GM12878 (cell line): Measurements from ENCODE around the gene PNLDC1. TPM values are rescaled to one million over a fixed set of nuclear protein-coding genes. Genes with fewer than 3 reads are reported as not detected.
A peak's percentile ranks its signal among the peaks of the same experiment; 100 is the strongest.

Experiments
- ATAC-seq: fragments of 200-7000 bp; cut with Tn5 transposase; 3 replicates; pipeline ENCODE4 v1.9.1; 2020; ENCODE audit warnings: mild to moderate bottlenecking, moderate library complexity
- BruUV-seq: library from RNA; stranded (reverse); fragments of 400-500 nt; replicated peaks from 2 replicates; lab custom pipeline; 2021; lab: Mats Ljungman, UMichigan
- CTCF ChIA-PET: fragments of 300-600 bp; sonication (Branson Sonifier 250); formaldehyde crosslinking; extraction: SDS; loops from one replicate; lab custom pipeline; 2021; ENCODE audit warnings: inconsistent platforms; lab: Yijun Ruan, JAX
- POLR2A ChIA-PET: fragments of 350-600 bp; formaldehyde crosslinking; extraction: SDS; loops from one replicate; lab custom pipeline; 2021; ENCODE audit warnings: inconsistent platforms; lab: Charles Lee
- RAD21 ChIA-PET: fragments of 300-600 bp; sonication (Branson Sonifier 250); formaldehyde crosslinking; loops from one replicate; lab custom pipeline; 2023; ENCODE audit warnings: antibody characterized with exemption; ENCODE audit not compliant: unreplicated experiment; lab: Charles Lee
- SMC1A ChIA-PET: fragments of 300-600 bp; sonication (Branson Sonifier 250); formaldehyde crosslinking; loops from one replicate; lab custom pipeline; 2023; ENCODE audit not compliant: unreplicated experiment, uncharacterized antibody; lab: Charles Lee
- DNase-seq: peaks from one replicate; pipeline ENCODE4 v3.0.0-alpha.2; 2011; ENCODE audit warnings: low read depth, low spot score
- FAIRE-seq: peaks from 3 replicates; lab custom pipeline; 2011; peaks lifted over from hg19 to GRCh38; lab: Jason Lieb, UNC
- H2AFZ ChIP-seq: 2 replicates; pipeline ENCODE4 v1.6.0; 2011; ENCODE audit warnings: low read depth, low read length, control low read depth; ENCODE audit not compliant: control insufficient read depth
- H3K27ac ChIP-seq: 2 replicates; pipeline ENCODE4 v1.5.1; 2011; ENCODE audit warnings: control low read depth; ENCODE audit not compliant: control insufficient read depth, insufficient read depth
- H3K27me3 ChIP-seq, 2 experiments: replicated peaks in 1 of 2; 2 replicates each; pipeline versions ENCODE4 v1.6.0 to v1.6.1; 2011; ENCODE audit warnings: low read length in 1 of 2; ENCODE audit not compliant: control insufficient read depth in 2 of 2, insufficient read depth in 2 of 2
- H3K36me3 ChIP-seq, 2 experiments: 2 replicates each; pipeline ENCODE4 v1.5.1; 2011; ENCODE audit warnings: low read length in 1 of 2; ENCODE audit not compliant: control insufficient read depth in 2 of 2, insufficient read depth in 2 of 2
- H3K4me1 ChIP-seq: 2 replicates; pipeline ENCODE4 v1.6.1; 2011; ENCODE audit warnings: mild to moderate bottlenecking, low read length, moderate library complexity, mixed read lengths; ENCODE audit not compliant: control insufficient read depth, insufficient read depth
- H3K4me2 ChIP-seq: 2 replicates; pipeline ENCODE4 v1.6.0; 2011; ENCODE audit warnings: control low read depth; ENCODE audit not compliant: control insufficient read depth, insufficient read depth
- H3K4me3 ChIP-seq: fragments of 200-600 bp; sonication (generic); 2 replicates; pipeline ENCODE4 v1.5.1; 2016
- H3K79me2 ChIP-seq: 2 replicates; pipeline ENCODE4 v1.6.0; 2011; ENCODE audit warnings: low read length; ENCODE audit not compliant: control insufficient read depth, insufficient read depth
- H3K9ac ChIP-seq: 2 replicates; pipeline ENCODE4 v1.8.0; 2011; ENCODE audit warnings: low read length, control low read depth, mixed read lengths; ENCODE audit not compliant: control insufficient read depth, insufficient read depth
- H3K9me3 ChIP-seq: replicated peaks from 3 replicates; pipeline ENCODE4 v1.5.1; 2011; ENCODE audit warnings: mild to moderate bottlenecking, low read length; ENCODE audit not compliant: control insufficient read depth, insufficient read depth
- H4K20me1 ChIP-seq: 2 replicates; pipeline ENCODE4 v1.6.0; 2011; ENCODE audit not compliant: control insufficient read depth, insufficient read depth
- CBFB ChIP-seq: IDR thresholded peaks from 2 replicates; pipeline ENCODE4 v1.6.1; 2016; ENCODE audit warnings: antibody characterized with exemption, low read depth
- EZH2 ChIP-seq: IDR thresholded peaks from 2 replicates; pipeline ENCODE4 v1.6.1; 2012; ENCODE audit warnings: low read depth, mild to moderate bottlenecking, control low read depth, inconsistent platforms, low read length, borderline replicate concordance; ENCODE audit not compliant: control insufficient read depth
- HCFC1 ChIP-seq: fragments of 150-350 bp; IDR thresholded peaks from 2 replicates; pipeline ENCODE4 v1.6.1; 2014; ENCODE audit warnings: low read length
- IRF4 ChIP-seq: IDR thresholded peaks from 2 replicates; pipeline ENCODE4 v1.6.1; 2011; ENCODE audit warnings: low read depth, low read length
- JUNB ChIP-seq: IDR thresholded peaks from 2 replicates; pipeline ENCODE4 v1.6.1; 2016; ENCODE audit warnings: antibody characterized with exemption, mild to moderate bottlenecking
- MEF2A ChIP-seq: IDR thresholded peaks from 2 replicates; pipeline ENCODE4 v1.6.1; 2011; ENCODE audit warnings: low read depth, mild to moderate bottlenecking, low read length, moderate library complexity; ENCODE audit not compliant: insufficient read depth
- NR2F1 ChIP-seq: fragments of 450-650 bp; conservative IDR thresholded peaks from 2 replicates; pipeline ENCODE4 v1.6.1; 2017; ENCODE audit warnings: mild to moderate bottlenecking
- PKNOX1 ChIP-seq: fragments of 450-650 bp; IDR thresholded peaks from 2 replicates; pipeline ENCODE4 v1.6.1; 2016; ENCODE audit warnings: mild to moderate bottlenecking
- REST ChIP-seq: IDR thresholded peaks from 2 replicates; pipeline ENCODE4 v1.6.1; 2012; ENCODE audit warnings: mild to moderate bottlenecking, low read depth, low read length
- SREBF2 ChIP-seq: IDR thresholded peaks from 2 replicates; pipeline ENCODE4 v1.6.1; 2012; ENCODE audit warnings: mild to moderate bottlenecking, low read length
- ZSCAN29 ChIP-seq: fragments of 450-650 bp; IDR thresholded peaks from 2 replicates; pipeline ENCODE4 v1.6.1; 2017; ENCODE audit warnings: mild to moderate bottlenecking, moderate library complexity
- WGBS: methylation state at CpG from one replicate; pipeline ENCODE4 v1.1.6; 2016; ENCODE audit warnings: low lambda C conversion rate; ENCODE audit not compliant: insufficient replicate concordance, insufficient coverage; ENCODE audit errors: missing lambda C conversion rate; 5-methylcytosine and 5-hydroxymethylcytosine counted together
- in situ Hi-C: fragments of 300-500 bp; cut with MboI; formaldehyde crosslinking; loops from 9 replicates; pipeline ENCODE4 v1.14.3; 2018; ENCODE audit warnings: mixed read lengths
- intact Hi-C: fragments of 100-400 bp; cut with micrococcal nuclease; formaldehyde crosslinking; loops from one replicate; pipeline ENCODE4 v1.14.2; 2022; ENCODE audit not compliant: unreplicated experiment
- polyA plus RNA-seq, 11 experiments: library from polyadenylated mRNA; depleted of rRNA in 4 of 11; unstranded in 6 of 11; stranded (reverse) in 5 of 11; fragments of >200 nt; fragmentation: Nextera tagmentation in 4 of 11; fragmentation: Illumina TruSeq in 1 of 11; extraction: Ambion mirVana in 4 of 11; extraction: Trizol in 1 of 11; gene quantifications; 1 replicate in 1 of 11; 2 replicates in 10 of 11; pipeline versions ENCODE4 v1.2.1 to v1.2.3, GENCODE V29; 2011 to 2016; ENCODE audit warnings: inconsistent platforms in 2 of 11, missing spikeins in 2 of 11, low read depth in 1 of 11
- total RNA-seq, 4 experiments: library from RNA; depleted of rRNA in 3 of 4; stranded (reverse); fragments of >200 nt in 3 of 4; fragmentation: Illumina TruSeq in 1 of 4; extraction: Trizol in 1 of 4; gene quantifications; 2 replicates each; pipeline versions ENCODE4 v1.2.1 to v1.2.3, GENCODE V29; 2013 to 2021

The PNLDC1 gene
- total and polyA plus RNA-seq, 10 of the 15 experiments (the other 5 are each of a cell fraction or from before 2014, with no cell fraction given), result 0.06 to 0.25 (median 0.09) TPM; not detected in 2

- POLR2A ChIA-PET, result interaction anchor here (0.6 to 1.7 kb wide), 4 partner anchors 10 to 72 kb away, joined by 3 to 6 read pairs (median 4); no protein-coding TSS in a partner anchor
- Histone ChIP-seq H3K27ac (no peak overlapping the region), H2AFZ (peak overlapping the region; percentile 63), H3K79me2 (no peaks in the 10 kb centered on the region), H3K4me1 (0 out of 2 replicates have a peak, but pooled peaks cover 9% of the 10 kb centered on the region), H4K20me1 (no peaks in the 10 kb centered on the region), H3K4me2 (peak overlapping the region; percentile 25; the same call in 1 of the 2 replicates), H3K27me3 (no peaks in the 10 kb centered on the region), H3K4me3 (no peak overlapping the region), H3K9me3 (no peaks in the 10 kb centered on the region), H3K9ac (no peak overlapping the region), H3K36me3 (no peaks in the 10 kb centered on the region)
- in situ Hi-C loops, result no loop called here
- BruUV-seq, result no TSS peak
- FAIRE-seq (no peak), ATAC-seq (peak; percentile 64), DNase-seq (no peak)
- TF ChIP-seq EZH2, result no peak
- RAD21 ChIA-PET, result interaction anchor here (0.9 kb wide), 1 partner anchor 34 kb away, joined by 3 read pairs; no protein-coding TSS in a partner anchor
- SMC1A ChIA-PET, result interaction anchor here (0.8 to 1.3 kb wide), 3 partner anchors 21 to 42 kb away, joined by 3 read pairs; no protein-coding TSS in a partner anchor
- 5% methylated on average over 4 of the region's 4 CpGs for WGBS
- intact Hi-C loops, result no loop called here
- CTCF ChIA-PET, result interaction anchor here (0.9 to 1.0 kb wide), 2 partner anchors 15 to 40 kb away, joined by 3 read pairs; partner anchors contain the start of genes MRPL18 and TCP1
Observed at GRCh38 chr6:159829526-159829925, 29.4 kb downstream of the PNLDC1 start.

- FAIRE-seq (no peak), DNase-seq (no peak), ATAC-seq (no peak)
- Histone ChIP-seq H3K9me3 (no peaks in the 10 kb centered on the region), H3K27me3 (no peaks in the 10 kb centered on the region), H3K4me3 (no peak overlapping the region), H2AFZ (no peak overlapping the region), H3K36me3 (no peaks in the 10 kb centered on the region), H3K27ac (no peak overlapping the region), H3K79me2 (no peaks in the 10 kb centered on the region), H3K4me2 (no peak overlapping the region), H4K20me1 (no peaks in the 10 kb centered on the region), H3K4me1 (0 out of 2 replicates have a peak, but pooled peaks cover 9% of the 10 kb centered on the region), H3K9ac (no peak overlapping the region)
- in situ Hi-C loops, result no loop called here
- ChIA-PET CTCF (interaction anchor here (0.7 to 0.9 kb wide), 2 partner anchors 34 to 41 kb away, joined by 3 to 4 read pairs; partner anchors contain the start of genes MRPL18 and TCP1), RAD21 (no interaction called here), POLR2A (interaction anchor here (0.6 kb wide), 1 partner anchor 23 kb away, joined by 4 read pairs; no protein-coding TSS in a partner anchor), SMC1A (interaction anchor here (0.8 to 1.3 kb wide), 3 partner anchors 22 to 134 kb away, joined by 3 read pairs; no protein-coding TSS in a partner anchor)
- intact Hi-C loops, result no loop called here
- WGBS, result 63% methylated on average over 10 of the region's 11 CpGs
- BruUV-seq, result no TSS peak
- no peak for TF ChIP-seq JUNB
- TF ChIP-seq IRF4, result no peak
- TF ChIP-seq ZSCAN29, result no peak
- TF ChIP-seq CBFB, result no peak
- no peak for TF ChIP-seq HCFC1
- TF ChIP-seq NR2F1, result no peak
- no peak for TF ChIP-seq REST
- no peak for TF ChIP-seq SREBF2
- TF ChIP-seq PKNOX1, result no peak
- TF ChIP-seq MEF2A, result no peak
Observed at GRCh38 chr6:159830501-159831372, 30.7 kb downstream of the PNLDC1 start.
